Measurements from ENCODE around the gene NFAM1. TPM values are rescaled to one million over a fixed set of nuclear protein-coding genes. Genes with fewer than 3 reads are reported as not detected.

NFAM1 gene
- total RNA-seq, 1 donor from 2014 or later, result 0.91 TPM

DNA sequence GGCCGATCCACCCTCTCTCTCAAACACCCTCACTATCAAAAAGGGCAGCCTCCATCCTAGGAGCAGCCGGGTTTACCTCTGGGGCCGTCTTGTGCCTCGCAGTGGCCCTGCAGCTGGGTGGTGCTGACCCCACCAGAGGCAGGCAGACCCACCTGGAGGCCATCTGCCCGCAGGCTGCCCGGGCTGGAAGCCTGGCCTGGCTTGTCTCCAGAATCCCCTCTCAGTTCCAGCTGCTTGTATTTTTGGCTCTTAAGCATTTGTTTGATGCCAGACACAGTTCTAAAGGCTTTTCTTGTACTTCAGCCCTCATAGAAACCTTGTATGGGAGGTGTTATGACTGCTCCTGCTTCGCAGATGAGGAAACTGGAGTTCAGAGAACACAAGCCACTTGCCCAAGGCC is 4.2 kb upstream of the NFAM1 start:
- Mint-ChIP-seq H3K27ac (ENCODE audit: unreplicated experiment) (no peak overlapping the region), H3K27me3 (ENCODE audit: unreplicated experiment) (peaks cover 12% of the 10 kb centered on the region), H3K9me3 (ENCODE audit: unreplicated experiment) (peaks cover 2% of the 10 kb centered on the region), H3K4me3 (ENCODE audit: unreplicated experiment) (no peak overlapping the region), H3K4me1 (ENCODE audit: low read depth, unreplicated experiment) (peaks cover 20% of the 10 kb centered on the region), H3K36me3 (ENCODE audit: unreplicated experiment) (no peaks in the 10 kb centered on the region)
- TF ChIP-seq, protein P1, sequence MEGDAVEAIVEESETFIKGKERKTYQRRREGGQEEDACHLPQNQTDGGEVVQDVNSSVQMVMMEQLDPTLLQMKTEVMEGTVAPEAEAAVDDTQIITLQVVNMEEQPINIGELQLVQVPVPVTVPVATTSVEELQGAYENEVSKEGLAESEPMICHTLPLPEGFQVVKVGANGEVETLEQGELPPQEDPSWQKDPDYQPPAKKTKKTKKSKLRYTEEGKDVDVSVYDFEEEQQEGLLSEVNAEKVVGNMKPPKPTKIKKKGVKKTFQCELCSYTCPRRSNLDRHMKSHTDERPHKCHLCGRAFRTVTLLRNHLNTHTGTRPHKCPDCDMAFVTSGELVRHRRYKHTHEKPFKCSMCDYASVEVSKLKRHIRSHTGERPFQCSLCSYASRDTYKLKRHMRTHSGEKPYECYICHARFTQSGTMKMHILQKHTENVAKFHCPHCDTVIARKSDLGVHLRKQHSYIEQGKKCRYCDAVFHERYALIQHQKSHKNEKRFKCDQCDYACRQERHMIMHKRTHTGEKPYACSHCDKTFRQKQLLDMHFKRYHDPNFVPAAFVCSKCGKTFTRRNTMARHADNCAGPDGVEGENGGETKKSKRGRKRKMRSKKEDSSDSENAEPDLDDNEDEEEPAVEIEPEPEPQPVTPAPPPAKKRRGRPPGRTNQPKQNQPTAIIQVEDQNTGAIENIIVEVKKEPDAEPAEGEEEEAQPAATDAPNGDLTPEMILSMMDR (IDR thresholded peaks at IDR 0.05; ENCODE audit: partially characterized antibody, unreplicated experiment), result no peak
- DNase-seq, result no peak

DNA sequence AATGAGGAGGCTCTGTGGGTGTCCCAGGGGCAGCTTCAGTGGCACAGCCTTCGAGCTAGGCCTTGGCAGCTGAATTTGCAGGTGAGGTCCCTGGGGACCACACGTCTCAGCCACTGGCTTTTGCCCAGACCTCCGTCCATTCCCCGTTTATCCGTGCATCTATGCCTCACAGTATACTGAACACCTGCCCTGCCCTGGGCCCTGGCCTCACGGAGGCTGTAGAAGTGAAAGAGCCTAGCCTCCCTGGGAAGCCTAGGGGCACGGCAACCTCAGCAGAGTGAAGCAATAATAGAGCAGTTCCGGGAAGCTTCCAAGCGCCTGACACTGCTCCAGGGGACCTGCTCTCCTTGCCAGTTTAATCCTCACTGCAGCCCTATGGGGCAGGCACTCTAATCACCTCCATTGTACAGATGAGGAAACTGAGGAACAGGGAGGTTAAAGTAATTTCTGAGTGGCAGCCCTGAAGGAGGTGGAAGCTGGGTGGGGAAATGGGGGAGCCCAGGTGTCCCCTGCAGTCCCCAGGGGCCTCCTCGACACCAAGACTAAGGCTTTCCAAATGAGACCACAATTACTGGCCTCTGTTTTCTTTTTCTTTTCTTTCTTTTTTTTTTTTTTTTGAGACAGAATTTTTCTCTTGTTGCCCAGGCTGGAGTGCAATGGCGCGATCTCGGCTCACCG is 2.7 kb upstream of the NFAM1 start:
- Mint-ChIP-seq H3K27ac (ENCODE audit: unreplicated experiment) (no peak overlapping the region), H3K9me3 (ENCODE audit: unreplicated experiment) (peaks cover 4% of the 10 kb centered on the region), H3K4me3 (ENCODE audit: unreplicated experiment) (no peak overlapping the region), H3K27me3 (ENCODE audit: unreplicated experiment) (peaks cover 11% of the 10 kb centered on the region), H3K4me1 (ENCODE audit: low read depth, unreplicated experiment) (peaks cover 27% of the 10 kb centered on the region), H3K36me3 (ENCODE audit: unreplicated experiment) (no peaks in the 10 kb centered on the region)
- TF ChIP-seq, protein P1 (IDR thresholded peaks at IDR 0.05; ENCODE audit: partially characterized antibody, unreplicated experiment), result no peak
- no peak for DNase-seq

DNA sequence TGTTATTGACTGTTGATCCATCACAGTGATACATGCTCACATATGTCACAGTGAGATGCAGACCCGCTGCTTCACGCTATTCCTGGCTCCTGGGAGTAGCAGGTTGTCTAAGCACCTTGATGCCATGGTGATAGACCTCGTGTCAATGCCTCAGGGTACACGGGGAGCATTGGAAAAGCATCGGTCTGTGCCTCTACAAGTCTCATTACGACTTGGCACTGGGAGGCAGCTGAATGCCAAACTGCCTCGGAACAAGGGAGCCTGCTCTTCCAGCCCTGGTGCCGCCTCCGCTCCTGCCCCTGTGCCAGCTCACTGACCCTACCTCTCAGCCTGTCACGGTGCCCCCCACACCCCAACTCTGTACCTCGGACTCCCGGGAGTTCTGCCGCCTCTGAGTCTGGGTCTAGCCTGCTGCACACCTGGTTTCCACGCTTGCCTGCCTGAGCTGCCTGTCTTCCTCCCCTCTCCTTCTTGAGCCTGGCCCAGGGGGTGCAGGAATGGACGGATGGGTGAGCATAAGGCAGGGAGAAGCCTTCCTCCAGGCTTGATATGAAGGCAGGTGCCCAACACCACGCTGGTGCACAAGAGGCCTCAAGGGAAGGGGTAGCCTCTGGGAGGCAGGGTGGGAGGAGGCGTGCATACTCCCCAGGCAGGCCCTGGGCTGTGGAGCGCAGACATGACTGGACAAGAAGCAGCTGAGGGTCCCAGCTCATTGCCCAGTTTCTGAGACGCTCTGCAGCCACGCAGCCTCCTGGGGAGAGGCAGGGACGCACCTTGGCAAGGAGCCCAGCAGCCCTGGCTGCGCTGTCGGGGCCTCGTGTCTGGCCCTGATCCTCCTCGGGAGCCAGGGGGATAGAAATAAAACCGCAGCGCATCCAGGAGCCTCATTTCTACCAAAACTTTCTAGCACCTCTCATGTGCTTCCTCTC is 1.8 kb upstream of the NFAM1 start:
- H3K4me3 Mint-ChIP-seq (ENCODE audit: unreplicated experiment), result no peak overlapping the region
- H3K36me3 Mint-ChIP-seq (ENCODE audit: unreplicated experiment), result no peaks in the 10 kb centered on the region
- TF ChIP-seq, protein P1 (IDR thresholded peaks at IDR 0.05; ENCODE audit: partially characterized antibody, unreplicated experiment), result no peak
- no peak for DNase-seq
- peaks cover 19% of the 10 kb centered on the region for H3K4me1 Mint-ChIP-seq (ENCODE audit: low read depth, unreplicated experiment)
- H3K27ac Mint-ChIP-seq (ENCODE audit: unreplicated experiment), result no peak overlapping the region
- peaks cover 13% of the 10 kb centered on the region for H3K27me3 Mint-ChIP-seq (ENCODE audit: unreplicated experiment)
- peaks cover 5% of the 10 kb centered on the region for H3K9me3 Mint-ChIP-seq (ENCODE audit: unreplicated experiment)

DNA sequence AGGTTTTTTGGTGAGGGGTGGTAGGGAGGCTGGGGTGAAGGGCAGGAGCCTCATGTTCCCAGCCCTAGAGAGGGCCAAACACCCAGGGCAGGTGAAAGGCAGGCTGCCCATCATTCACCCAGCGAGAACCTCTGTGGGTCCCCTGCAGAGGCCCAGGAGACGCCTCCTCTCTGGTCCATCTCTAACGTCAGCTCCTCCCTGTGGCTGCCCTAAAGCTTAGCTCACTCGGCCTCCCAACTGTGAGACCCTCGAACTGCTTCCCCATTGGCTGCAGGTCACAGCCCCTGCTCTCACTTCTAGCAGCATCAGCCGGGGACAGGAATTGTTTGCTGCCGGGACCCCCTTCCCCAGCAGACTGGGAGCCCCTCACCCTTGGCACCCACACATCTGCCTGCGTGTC is 615 bp upstream of the NFAM1 start:
- Mint-ChIP-seq H3K27me3 (ENCODE audit: unreplicated experiment) (peaks cover 12% of the 10 kb centered on the region), H3K4me1 (ENCODE audit: low read depth, unreplicated experiment) (peaks cover 18% of the 10 kb centered on the region), H3K4me3 (ENCODE audit: unreplicated experiment) (no peak overlapping the region), H3K27ac (ENCODE audit: unreplicated experiment) (no peak overlapping the region), H3K9me3 (ENCODE audit: unreplicated experiment) (peaks cover 5% of the 10 kb centered on the region), H3K36me3 (ENCODE audit: unreplicated experiment) (no peaks in the 10 kb centered on the region)
- TF ChIP-seq, protein P1 (IDR thresholded peaks at IDR 0.05; ENCODE audit: partially characterized antibody, unreplicated experiment), result no peak
- no peak for DNase-seq
